Colonic mucosa (tissue), 4 donors: Measurements from ENCODE around the gene DCUN1D3. TPM values are rescaled to one million over a fixed set of nuclear protein-coding genes. Genes with fewer than 3 reads are reported as not detected.

Experiments
- DNase-seq: peaks from one replicate; pipeline ENCODE4 v3.0.0-alpha.2; 2020
- H3K27ac ChIP-seq: fragments of 200-600 bp; one replicate; pipeline ENCODE4 v1.8.0; 2021
- H3K27me3 ChIP-seq: fragments of 200-600 bp; one replicate; pipeline ENCODE4 v1.8.0; 2021
- H3K36me3 ChIP-seq: fragments of 200-600 bp; one replicate; pipeline ENCODE4 v1.8.0; 2021
- H3K4me1 ChIP-seq: fragments of 200-600 bp; one replicate; pipeline ENCODE4 v1.8.0; 2021; ENCODE audit warnings: mild to moderate bottlenecking
- H3K4me3 ChIP-seq: fragments of 200-600 bp; one replicate; pipeline ENCODE4 v1.8.0; 2021
- H3K9ac ChIP-seq, 2 donors: one replicate each; pipeline ENCODE4 v1.7.0; 2013; ENCODE audit warnings: control low read depth in 2 of 2, low read depth in 2 of 2, low read length in 2 of 2
- H3K9me3 ChIP-seq: fragments of 200-600 bp; one replicate; pipeline ENCODE4 v1.8.0; 2021
- intact Hi-C: fragments of 100-400 bp; cut with DNase I; formaldehyde crosslinking; loops from one replicate; pipeline ENCODE4 v1.14.1; 2022
- total RNA-seq, 2 donors: library from RNA; stranded (reverse); fragmentation: NEBNext Ultra II Directional in 1 of 2; extraction: Animal tissue kit (Norgen Biotek cat#: 25700) in 1 of 2; gene quantifications; one replicate each; pipeline ENCODE4 v1.2.1, GENCODE V29; 2021
- TF ChIP-seq, protein P1 (sequence below): fragments of 200-600 bp; IDR thresholded peaks from one replicate; pipeline ENCODE4 v1.8.0; 2022; ENCODE audit warnings: antibody characterized with exemption, mild to moderate bottlenecking
- donor health status: healthy.
- donor health status: DM: no; HTN: no; CAD: no.
- donor health status: DM: no; HTN: no; CAD: no.

DCUN1D3 gene
- total RNA-seq, 2 donors from 2014 or later: 6.0 to 15.0 TPM

DNA sequence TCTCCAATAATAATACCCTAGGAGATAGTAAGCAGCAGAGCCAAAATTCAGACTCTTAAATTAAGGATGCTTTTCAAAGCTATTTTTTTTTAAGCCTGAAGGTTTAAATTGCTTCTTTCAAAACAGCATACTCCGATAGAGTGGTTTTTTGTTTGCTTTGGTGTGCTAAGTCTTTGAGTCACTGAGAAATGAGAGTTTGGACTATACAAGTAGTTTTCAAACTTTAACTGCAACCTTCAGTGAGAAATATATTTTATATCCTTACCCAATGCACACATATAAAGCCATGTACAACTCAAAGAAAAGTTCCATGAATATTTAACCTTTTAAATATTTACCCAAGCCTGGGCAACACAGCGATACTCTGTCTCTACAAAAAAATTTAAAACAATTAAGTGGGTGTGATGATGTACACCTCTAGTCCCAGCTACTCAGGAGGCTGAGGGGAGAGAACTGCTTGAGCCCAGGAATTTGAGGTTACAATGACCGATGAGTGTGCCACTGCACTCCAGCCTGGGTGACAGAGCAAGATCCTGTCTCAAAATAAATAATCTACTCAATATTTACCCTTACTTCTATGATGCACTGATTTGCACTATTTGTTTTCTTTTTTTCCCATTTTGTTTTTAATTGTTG lies 19.2 kb downstream of the DCUN1D3 start:
- Histone ChIP-seq H3K4me3 (no peak overlapping the region), H3K27me3 (no peaks in the 10 kb centered on the region), H3K36me3 (no peaks in the 10 kb centered on the region), H3K27ac (peak overlapping the region; percentile 54), H3K4me1 (peaks cover 28% of the 10 kb centered on the region), H3K9ac (no peak overlapping the region), H3K9me3 (no peaks in the 10 kb centered on the region)
- TF ChIP-seq, protein P1, sequence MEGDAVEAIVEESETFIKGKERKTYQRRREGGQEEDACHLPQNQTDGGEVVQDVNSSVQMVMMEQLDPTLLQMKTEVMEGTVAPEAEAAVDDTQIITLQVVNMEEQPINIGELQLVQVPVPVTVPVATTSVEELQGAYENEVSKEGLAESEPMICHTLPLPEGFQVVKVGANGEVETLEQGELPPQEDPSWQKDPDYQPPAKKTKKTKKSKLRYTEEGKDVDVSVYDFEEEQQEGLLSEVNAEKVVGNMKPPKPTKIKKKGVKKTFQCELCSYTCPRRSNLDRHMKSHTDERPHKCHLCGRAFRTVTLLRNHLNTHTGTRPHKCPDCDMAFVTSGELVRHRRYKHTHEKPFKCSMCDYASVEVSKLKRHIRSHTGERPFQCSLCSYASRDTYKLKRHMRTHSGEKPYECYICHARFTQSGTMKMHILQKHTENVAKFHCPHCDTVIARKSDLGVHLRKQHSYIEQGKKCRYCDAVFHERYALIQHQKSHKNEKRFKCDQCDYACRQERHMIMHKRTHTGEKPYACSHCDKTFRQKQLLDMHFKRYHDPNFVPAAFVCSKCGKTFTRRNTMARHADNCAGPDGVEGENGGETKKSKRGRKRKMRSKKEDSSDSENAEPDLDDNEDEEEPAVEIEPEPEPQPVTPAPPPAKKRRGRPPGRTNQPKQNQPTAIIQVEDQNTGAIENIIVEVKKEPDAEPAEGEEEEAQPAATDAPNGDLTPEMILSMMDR: no peak
- intact Hi-C loops: no loop called here
- DNase-seq: no peak

DNA sequence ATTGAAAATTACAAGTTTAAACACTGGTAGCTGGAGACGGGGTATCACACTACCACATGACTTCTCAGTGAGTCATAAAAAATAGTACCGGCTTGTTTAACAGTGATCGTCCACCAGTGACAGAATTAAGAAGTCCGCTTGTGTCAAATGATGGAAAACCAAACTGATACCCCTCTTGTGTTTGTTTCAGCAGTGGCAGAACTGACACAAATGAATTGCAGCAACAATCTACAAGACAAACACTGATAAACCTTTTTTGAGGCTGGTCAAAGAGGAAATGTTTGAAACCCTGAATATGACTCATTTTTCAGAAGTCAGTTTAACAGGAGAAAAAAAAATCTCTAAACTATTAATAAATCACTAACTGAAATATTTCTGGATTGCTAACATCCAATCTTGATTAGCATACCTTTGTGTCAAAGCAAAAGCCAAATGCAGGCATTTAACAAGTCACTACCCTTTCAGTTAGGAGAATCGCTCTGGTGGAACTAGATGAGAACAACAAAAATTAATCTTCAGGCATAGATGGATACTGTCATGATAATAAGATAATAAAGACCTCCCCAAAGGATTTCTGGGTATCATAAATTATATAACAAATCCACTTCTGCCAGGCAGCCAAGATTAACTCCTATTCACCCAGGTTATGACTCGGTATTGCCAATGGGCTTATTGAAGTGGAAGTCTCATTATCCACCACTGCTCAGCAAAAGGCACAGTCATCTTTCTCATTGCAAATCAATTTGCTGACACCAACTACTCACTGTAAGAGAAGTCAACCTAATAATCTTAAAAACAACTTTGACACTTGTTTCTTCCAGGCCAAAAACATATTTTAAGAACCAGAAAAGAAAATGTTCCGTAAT lies 20.8 kb downstream of the DCUN1D3 start:
- Histone ChIP-seq H3K9ac (no peak overlapping the region), H3K36me3 (no peaks in the 10 kb centered on the region), H3K4me1 (peaks cover 28% of the 10 kb centered on the region), H3K4me3 (no peak overlapping the region), H3K27ac (no peak overlapping the region), H3K9me3 (no peaks in the 10 kb centered on the region), H3K27me3 (no peaks in the 10 kb centered on the region)
- no peak for DNase-seq
- TF ChIP-seq, protein P1: no peak
- intact Hi-C loops: no loop called here

DNA sequence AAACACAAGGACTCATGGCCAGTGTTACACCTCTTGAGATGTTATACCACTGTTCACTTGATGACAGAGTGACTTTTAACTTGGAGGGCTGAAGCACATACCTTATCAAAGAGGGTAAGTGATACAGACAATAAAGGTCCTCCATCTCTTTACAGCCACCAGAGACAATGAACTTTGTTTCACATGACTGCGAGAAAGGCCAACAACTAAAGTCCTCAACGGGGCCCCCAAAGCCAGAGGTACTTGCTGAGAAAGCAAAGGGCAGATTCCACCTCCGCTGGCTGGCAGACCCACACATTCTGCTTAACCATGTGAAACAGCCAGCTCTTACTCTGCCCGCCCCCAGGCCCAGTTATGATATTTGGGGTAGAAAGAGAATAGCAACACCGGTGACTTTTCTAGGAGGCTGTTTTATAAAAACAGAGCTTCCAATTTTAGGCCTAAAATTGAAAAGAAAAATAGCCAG lies 21.4 kb downstream of the DCUN1D3 start:
- DNase-seq: no peak
- Histone ChIP-seq H3K4me1 (peaks cover 23% of the 10 kb centered on the region), H3K27ac (no peak overlapping the region), H3K4me3 (no peak overlapping the region), H3K9ac (no peak overlapping the region), H3K9me3 (no peaks in the 10 kb centered on the region), H3K27me3 (no peaks in the 10 kb centered on the region), H3K36me3 (no peaks in the 10 kb centered on the region)
- intact Hi-C loops: no loop called here
- TF ChIP-seq, protein P1: no peak

DNA sequence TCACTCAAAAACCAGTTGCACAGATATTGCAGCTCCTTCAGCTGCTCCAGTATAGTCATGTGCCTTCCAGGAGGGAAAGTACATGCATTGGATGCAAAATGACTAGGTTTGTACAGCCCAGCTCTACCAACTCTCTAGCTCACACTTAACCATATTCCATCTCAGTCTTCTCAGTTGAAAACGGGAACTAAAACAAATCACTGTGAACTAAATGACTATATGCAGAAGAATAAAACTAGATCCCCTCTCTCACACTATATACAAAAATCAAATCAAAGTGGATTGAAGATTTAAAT lies 24.9 kb downstream of the DCUN1D3 start:
- Histone ChIP-seq H3K4me1 (peaks cover 8% of the 10 kb centered on the region), H3K27me3 (no peaks in the 10 kb centered on the region), H3K27ac (no peak overlapping the region), H3K4me3 (no peak overlapping the region), H3K36me3 (no peaks in the 10 kb centered on the region), H3K9me3 (no peaks in the 10 kb centered on the region), H3K9ac (no peak overlapping the region)
- intact Hi-C loops: no loop called here
- TF ChIP-seq, protein P1: no peak
- no peak for DNase-seq

DNA sequence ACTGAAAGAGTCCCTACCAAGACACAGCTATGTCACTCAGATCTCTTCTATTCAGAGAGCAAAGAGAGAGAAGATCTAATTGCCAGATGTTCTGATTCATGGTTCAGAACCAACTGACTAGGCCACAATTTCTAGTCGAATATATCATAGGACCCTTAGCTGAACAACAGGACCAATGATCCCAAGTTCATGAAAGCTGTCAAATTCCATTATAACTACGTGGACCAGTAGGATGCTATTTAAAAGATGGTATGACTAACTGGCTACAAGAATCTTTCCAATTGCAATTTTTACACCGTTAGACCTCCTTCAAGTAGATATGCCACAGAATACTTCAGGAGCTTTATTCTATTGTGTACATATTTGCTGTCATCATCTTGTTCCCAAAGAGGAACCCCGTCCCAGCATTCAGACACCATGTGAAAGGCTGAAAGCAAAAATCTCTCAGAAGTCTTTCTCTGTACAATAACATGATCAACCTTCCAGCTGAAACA lies 26.0 kb downstream of the DCUN1D3 start:
- TF ChIP-seq, protein P1: no peak
- Histone ChIP-seq H3K4me1 (peaks cover 3% of the 10 kb centered on the region), H3K27me3 (no peaks in the 10 kb centered on the region), H3K27ac (no peak overlapping the region), H3K9ac (no peak overlapping the region), H3K9me3 (no peaks in the 10 kb centered on the region), H3K36me3 (no peaks in the 10 kb centered on the region), H3K4me3 (no peak overlapping the region)
- intact Hi-C loops: no loop called here
- no peak for DNase-seq
